Gastroesophageal sphincter (tissue), 3 donors: ENCODE data around the gene SCARB1.

ENCODE experiments used
- EP300 ChIP-seq: sonication (generic); formaldehyde crosslinking; IDR thresholded peaks from one replicate; pipeline ENCODE4 v1.6.1; 2017; ENCODE audit warnings: antibody characterized with exemption, mild to moderate bottlenecking
- POLR2A ChIP-seq, 2 donors: fragments of 450-650 bp; IDR thresholded peaks; one replicate each; pipeline ENCODE4 v1.6.1; 2017; ENCODE audit warnings: antibody characterized with exemption in 2 of 2, mild to moderate bottlenecking in 2 of 2, moderate library complexity in 1 of 2
- TF ChIP-seq, protein P1 (sequence below), 4 experiments: fragments of 200-600 bp in 2 of 4; fragments of 450-650 bp in 2 of 4; sonication (generic) in 1 of 4; IDR thresholded peaks; one replicate each; pipeline ENCODE4 v1.5.1; 2017 to 2019; ENCODE audit warnings: antibody characterized with exemption in 4 of 4, mild to moderate bottlenecking in 2 of 4, moderate library complexity in 2 of 4

DNA sequence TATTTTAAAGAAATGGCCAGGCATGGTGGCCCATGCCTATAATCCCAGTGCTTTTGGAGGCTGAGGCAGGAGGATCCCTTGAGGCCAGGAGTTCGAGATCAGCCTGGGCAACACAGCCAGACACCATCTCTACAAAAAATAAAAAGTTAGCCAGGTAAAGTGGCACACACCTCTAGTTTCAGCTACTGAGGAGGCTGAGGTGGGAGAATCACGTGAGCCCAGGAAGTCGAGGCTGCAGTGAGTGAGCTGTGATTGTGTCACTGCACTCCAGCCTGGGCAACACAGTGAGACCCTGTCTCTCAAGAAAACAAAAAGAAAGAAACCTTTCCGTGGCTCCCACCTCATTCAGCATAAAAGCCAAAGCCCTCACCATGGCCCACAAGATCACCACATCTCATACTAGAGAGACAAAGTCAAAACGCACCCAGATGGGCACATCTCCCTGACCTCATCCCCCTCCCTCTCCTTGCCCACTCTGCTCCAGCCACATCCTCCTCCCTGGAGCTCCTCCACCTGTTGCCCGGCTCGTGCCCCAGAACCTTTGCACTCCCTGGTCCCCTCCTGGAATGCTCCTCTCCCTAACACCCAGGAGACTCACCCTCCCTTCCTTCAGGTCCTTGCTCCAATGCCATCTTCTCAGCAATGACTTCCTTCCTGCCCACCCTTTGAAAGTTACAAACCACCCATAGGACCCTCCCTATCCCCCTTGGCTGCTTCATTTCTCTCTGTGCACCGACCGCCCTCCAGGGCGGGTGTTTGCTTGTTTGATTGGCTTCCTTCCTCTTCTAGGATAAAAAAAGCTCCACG, 4.8 kb upstream of the SCARB1 start:
- TF ChIP-seq, protein P1, sequence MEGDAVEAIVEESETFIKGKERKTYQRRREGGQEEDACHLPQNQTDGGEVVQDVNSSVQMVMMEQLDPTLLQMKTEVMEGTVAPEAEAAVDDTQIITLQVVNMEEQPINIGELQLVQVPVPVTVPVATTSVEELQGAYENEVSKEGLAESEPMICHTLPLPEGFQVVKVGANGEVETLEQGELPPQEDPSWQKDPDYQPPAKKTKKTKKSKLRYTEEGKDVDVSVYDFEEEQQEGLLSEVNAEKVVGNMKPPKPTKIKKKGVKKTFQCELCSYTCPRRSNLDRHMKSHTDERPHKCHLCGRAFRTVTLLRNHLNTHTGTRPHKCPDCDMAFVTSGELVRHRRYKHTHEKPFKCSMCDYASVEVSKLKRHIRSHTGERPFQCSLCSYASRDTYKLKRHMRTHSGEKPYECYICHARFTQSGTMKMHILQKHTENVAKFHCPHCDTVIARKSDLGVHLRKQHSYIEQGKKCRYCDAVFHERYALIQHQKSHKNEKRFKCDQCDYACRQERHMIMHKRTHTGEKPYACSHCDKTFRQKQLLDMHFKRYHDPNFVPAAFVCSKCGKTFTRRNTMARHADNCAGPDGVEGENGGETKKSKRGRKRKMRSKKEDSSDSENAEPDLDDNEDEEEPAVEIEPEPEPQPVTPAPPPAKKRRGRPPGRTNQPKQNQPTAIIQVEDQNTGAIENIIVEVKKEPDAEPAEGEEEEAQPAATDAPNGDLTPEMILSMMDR (IDR thresholded peaks at IDR 0.05) = no peak
- TF ChIP-seq POLR2A (IDR thresholded peaks at IDR 0.05) (no peak), EP300 (no peak)
